ENCODE data around the gene PSMD1.
"Not testable (repeated sequence)": the region's sequence is repeated elsewhere in the genome, so short reads cannot be mapped to it uniquely, and the experiment has no call there.

PSMD1 gene

DNA sequence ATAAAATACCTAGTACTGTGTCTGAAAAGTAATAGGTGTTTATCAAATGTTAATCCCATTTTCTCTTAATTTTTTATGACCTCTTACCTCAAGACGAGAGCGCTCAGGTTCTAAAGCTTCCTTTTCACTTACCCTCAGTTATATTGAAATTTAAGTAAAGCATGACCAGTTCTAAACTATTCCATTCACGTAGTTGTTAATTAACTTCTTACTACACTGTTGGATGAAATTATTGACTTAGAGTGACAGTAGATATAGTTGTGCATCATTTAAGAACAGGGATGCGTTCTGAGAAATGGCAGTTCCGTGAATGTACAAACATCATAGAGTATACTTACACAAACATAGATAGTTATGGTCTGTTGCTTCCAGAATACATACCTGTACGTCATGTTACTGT is 88.2 kb downstream of the PSMD1 start:
- no peak for DNase-seq (ENCODE audit: low read depth in 2 of 2, low spot score in 1 of 2)

DNA sequence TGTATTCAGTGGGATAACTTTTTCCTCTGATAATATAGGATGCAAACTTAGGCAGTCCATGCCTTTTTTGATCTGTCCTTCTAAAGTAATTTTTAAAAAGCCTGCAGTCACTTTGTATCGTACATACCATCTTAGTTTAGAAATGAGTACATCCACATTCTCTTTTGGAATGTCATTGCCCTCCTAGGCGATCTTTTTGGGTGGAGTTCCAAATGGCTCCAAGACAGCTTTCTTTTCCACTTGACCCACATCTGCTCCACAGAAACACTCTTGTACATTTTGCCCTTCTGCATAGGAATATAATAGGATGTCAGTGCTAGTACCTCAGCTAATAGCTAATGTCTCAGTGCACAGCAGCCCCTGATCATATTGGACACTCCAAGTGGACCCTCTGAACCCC is 90.0 kb downstream of the PSMD1 start:
- DNase-seq (ENCODE audit: low read depth in 2 of 2, low spot score in 1 of 2) = no peak

DNA sequence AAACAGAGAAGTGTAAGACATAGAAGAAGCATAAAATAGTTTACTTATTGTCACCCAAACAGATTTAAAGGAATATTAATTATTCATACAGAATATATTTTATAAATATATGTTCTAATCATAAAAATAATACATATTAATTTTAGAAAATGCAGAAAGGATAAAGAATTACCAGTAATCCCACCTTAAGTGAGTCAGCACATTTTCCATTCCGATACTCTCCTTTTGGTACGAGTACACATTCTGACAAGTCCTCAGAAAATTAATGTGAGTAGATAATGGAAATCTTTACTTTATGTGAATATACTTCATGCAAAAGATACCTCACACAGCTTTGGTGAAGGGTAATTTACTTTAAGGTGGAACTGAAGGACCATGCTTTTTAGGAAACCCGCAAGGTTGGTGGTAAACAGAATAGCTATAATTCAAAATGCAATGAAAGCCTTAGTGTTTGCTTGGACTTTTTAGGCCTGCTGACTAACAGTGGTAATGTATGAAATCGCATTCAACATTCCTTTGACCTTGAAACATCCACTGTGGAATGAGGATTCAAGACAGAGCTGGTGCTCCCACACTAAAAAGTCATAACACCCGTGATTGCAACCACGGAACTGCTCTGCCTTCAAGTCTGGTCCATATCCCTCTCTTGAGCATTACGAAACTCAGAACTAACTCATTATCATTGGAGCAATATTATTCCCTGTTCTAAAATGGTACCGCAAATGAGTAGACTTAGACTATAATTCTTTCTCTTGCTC is 96.3 kb downstream of the PSMD1 start:
- DNase-seq (ENCODE audit: low read depth in 2 of 2, low spot score in 1 of 2) = no peak

DNA sequence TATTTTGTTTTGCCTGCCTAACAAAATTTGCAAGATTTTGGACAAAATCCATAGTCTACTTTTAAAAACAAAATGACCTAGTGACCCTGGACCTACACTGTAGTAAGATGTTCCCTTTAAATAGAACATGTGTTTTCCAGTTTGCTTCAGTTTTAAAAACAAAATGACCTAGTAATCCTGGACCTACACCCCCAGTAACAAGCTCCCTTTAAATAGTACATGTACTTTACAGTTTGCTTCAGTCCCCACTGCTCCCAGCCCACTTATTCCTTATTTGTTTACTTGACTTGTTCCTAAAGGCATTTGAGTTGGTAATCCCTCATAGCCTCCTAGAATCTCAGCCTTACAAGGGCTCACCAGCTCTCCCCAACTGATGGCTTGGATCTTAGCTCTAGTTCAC is 102.6 kb downstream of the PSMD1 start:
- no peak for DNase-seq (ENCODE audit: low read depth in 2 of 2, low spot score in 1 of 2)

DNA sequence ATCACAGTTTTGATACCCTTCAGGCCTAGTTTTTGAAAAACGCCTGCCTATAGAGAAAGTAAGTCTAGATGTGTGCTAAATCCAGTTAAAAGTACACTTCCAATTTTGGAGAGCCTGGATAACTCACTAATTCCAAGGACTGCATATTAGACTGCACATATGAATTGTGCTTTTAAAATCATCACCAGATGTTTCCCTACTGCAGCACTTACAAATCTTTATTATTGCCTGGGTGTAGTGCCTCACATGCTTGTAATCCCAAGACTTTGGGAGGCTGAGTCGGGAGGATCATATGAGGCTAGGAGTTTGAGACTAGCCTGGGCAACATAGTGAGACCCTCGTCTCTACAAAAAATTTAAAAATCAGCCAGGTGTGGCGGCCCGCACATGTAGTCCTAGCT is 104.0 kb downstream of the PSMD1 start:
- DNase-seq (ENCODE audit: low read depth in 2 of 2, low spot score in 1 of 2) = no peak

DNA sequence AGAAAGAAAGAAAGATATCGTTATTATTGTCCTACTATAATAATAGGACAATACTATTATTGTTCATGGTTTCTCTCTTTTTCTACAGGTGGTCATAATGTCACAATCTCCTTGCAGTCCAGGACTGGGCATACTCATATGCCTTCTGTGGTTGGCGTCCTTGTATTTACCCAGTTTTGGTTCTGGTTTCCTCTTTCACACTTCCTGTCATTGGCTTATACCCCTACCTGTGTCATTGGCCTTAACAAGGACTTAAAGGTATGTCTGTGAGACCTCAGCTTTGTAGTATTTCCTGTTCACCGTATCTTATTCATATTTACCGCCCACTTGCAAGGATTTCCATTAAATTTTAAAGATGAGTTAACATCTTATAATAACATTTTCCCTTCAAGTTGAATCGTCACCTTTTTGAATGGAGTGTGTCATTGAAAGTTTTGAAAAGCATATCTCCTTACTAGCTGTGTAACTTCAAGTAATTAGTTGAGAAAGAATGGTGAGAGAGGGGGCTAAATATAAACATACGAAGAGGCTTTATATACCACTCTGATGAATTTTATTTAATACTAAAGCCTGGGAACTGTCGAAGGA is 104.7 kb downstream of the PSMD1 start:
- DNase-seq (ENCODE audit: low read depth in 2 of 2, low spot score in 1 of 2) = no peak

DNA sequence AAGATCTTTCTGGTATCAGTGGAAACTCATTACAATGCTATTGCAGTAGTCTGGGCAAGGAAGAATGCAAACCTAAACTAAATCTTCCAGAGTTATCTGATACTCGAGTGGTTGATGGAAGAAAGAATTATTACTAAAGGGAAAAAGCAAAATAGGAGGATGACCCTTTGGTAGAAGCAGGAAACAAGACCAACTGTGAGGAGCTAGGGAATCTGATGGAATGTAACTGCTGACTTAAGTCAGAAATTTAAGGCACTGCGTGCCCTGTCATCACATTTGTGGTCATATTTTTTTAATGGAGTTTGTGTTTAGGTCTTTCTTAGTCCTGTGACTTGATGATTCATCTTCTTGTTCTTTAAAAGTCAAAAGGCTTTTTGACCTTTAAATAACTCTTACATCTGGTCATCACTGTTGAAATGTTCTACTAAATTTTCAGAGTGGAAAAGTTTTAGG is 105.2 kb downstream of the PSMD1 start:
- no peak for DNase-seq (ENCODE audit: low read depth in 2 of 2, low spot score in 1 of 2)

DNA sequence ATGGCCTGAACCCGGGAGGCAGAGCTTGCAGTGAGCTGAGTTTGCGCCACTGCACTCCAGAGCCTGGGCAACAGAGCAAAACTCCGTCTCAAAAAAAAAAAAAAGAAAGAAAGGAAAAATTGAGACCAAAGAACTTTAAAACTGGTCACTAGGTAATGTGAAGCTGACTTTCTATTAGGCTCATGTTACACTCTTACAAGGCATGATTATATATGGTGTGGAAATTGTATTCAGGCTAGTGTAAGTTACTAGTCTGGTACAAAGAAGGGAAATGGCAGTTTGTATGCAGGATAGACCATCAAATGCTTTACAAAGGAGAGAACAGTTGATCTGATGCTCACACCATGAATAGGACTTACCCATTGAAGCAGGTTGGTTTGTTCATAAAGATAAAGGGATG is 106.3 kb downstream of the PSMD1 start:
- no peak for DNase-seq (ENCODE audit: low read depth in 2 of 2, low spot score in 1 of 2)

DNA sequence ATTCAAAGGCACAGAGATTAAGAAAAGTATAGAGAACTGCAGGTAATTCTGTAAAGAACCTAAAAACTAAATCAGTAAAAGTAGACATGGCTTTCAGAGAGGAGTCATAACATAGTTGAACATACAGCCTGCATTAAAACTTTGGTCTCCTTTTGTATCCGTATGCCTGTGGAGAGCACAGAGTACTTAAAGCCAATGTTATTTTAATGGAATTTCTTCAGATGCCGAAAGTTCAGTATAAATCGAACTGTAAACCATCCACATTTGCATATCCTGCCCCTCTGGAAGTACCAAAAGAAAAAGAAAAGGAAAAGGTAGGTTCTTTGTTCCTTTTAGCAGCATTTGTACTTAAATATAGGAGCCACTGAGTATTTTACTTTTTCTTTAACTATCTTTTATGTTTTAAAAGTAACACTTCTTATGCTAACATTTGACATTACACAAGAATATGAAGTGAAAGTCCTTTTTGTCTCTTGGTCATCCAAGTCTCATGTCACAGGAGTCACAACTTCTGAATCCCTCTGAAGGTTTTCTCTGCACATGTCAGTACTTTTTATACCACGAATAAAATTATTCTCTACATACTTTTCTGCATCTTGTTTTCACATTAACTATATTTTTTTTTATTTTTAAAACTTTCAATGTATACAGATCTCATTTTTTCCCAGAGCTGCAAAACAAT is 106.9 kb downstream of the PSMD1 start:
- DNase-seq (ENCODE audit: low read depth in 2 of 2, low spot score in 1 of 2) = no peak

DNA sequence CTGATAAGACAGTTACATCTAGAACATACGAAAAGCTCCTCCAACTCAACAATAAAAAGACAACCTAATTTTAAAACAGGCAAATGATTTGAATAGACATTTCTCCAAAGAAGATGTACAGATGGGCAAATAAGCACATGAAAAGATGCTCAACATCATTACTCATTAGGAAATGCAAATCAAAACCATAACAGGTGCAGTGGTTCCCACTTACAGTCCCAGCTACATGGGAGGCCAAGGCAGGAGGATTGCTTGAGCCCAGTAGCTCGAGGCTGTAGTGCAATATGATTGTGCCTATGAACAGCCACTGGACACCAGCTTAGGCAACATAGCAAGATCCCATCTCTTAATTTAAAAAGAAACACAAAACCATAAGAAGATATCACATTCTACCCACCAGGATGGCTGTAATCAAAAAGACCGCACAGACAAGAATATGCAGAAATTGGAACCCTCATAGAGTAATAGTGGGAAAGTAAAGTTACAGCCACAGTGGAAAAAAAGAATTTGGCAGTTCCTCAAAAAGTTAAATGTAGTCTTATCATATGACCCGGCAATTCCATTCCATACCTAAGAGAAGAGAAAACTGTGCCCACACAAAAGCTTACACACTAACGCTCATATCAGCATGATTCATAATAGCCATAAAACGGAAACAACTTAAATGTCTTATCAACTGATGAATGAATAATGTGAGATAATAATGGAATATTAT is 111.2 kb downstream of the PSMD1 start:
- DNase-seq (ENCODE audit: low read depth in 2 of 2, low spot score in 1 of 2) = no peak

DNA sequence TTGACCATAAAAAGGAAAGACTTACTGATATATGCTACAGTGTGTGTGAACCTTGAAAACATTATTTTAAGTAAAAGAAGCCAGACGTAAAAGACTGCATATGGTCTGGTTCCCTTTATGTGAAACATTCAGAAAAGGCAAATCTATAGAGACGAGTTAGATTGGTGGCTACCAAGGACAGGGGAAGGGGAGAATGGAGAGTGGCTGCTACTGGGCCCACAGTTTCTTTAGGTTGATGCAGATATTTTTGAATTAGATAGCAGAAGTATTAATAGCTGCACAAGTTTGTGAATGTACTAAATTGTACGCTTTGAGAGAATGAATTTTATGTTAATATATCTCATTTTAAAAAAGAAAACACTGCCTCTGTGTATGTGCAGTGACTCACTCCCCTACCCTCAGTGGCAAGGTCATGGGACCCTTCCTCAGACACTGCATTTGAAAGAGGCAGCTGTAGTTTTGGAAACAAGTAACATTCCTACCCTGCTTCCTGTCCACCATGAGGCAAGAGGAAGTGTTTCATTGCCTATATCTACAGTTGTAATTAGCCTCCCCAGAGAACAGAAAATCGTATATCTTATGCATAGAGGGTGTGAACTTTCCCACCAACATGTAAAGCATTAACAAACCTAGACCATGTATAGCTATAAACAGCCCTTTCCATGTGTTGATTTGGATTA is 111.9 kb downstream of the PSMD1 start:
- DNase-seq (ENCODE audit: low read depth in 2 of 2, low spot score in 1 of 2) = no peak

DNA sequence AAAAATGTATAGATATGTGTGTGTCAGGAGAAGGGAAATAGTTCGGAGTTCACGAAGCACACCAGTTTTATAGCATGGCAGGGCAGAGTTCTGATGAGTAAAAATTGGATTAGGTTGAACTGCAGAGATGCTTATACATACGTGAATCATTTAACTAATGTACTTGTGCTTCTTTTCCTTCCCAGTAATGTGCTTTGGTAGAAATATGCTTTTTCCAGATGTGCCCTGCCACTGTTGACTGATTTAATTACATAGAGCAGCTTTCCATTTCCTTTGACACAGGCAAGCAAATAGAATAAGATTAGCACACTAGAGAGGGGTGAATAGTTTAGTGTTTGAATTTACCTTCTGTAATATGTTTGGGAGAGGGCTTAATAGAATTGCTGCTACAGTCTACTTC is 112.8 kb downstream of the PSMD1 start:
- no peak for DNase-seq (ENCODE audit: low read depth in 2 of 2, low spot score in 1 of 2)

DNA sequence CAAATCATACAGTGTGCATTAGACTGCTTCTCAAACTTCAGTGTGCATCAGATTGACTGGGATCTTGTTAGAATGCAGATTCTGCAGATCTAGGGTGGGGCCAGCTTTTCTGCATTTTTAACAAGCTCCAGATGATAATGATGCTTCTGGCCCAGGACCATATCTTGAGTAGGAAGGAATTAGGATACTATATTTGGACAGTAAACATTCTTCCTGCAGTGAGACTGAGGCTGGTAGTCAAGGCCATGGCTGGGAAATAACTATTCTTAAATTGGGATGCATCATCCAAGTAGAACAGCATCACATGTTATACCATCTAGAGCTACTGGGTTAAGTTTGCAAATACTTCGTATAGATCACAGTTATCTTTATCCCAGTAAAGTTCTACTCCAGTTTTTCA is 113.4 kb downstream of the PSMD1 start:
- no peak for DNase-seq (ENCODE audit: low read depth in 2 of 2, low spot score in 1 of 2)

DNA sequence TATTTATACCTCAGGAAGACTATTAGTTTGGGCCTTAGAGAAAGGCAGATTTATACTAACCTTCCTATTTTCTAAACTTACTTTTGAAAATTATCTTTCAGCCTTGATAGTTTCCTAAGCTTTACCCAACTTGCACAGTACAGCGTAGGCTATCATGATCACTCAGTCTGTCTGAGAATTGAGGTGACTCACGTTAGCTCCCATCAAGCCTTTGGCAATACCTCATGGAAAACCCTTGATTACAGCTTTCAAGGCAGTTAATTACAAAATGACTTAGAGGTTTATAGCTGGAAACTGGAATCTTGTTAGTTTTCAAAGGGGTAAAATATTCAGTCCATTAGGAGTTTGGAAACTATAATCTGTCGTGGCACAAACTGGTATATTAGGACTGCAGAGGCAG is 115.4 kb downstream of the PSMD1 start:
- DNase-seq (ENCODE audit: low read depth in 2 of 2, low spot score in 1 of 2) = no peak

DNA sequence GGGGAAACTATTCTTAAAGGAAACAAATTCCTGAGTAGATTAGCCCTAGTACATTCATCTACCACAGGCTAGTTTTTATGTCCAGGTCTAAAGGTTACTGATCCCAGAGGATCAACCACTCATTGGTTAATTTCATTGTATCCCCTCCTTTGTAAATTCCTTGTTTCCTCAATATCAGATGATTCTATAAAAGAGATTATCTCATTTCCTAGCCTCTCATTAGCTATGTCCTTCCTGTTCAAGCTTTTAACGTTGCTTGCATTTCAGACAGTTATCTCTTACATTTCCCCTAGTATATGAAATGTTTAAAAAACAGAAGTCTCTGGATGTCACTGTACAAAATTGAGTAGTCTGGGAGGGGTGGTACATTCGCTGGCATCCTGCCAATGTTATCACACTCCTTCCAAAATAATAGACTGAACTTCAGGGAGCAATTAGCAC is 117.6 kb downstream of the PSMD1 start:
- DNase-seq (ENCODE audit: low read depth in 2 of 2, low spot score in 1 of 2) = no peak

DNA sequence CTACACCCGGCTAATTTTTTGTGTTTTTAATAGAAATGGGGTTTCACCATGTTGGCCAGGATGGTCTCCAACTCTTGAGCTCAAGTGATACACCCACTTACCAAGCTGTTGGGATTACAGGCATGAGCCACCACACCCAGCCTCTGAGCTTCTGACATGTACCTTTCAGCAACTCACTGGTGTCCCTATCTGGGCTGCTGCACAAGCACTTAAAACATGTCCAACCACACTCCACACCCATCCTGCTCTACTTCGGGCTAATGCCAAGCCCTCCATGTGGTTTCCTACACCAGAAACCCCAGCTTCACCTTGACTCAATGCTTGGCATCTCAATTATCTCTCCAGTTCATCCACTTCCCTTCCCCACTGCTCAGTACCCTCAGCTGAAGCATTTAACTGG is 119.4 kb downstream of the PSMD1 start:
- no peak for DNase-seq (ENCODE audit: low read depth in 2 of 2, low spot score in 1 of 2)

DNA sequence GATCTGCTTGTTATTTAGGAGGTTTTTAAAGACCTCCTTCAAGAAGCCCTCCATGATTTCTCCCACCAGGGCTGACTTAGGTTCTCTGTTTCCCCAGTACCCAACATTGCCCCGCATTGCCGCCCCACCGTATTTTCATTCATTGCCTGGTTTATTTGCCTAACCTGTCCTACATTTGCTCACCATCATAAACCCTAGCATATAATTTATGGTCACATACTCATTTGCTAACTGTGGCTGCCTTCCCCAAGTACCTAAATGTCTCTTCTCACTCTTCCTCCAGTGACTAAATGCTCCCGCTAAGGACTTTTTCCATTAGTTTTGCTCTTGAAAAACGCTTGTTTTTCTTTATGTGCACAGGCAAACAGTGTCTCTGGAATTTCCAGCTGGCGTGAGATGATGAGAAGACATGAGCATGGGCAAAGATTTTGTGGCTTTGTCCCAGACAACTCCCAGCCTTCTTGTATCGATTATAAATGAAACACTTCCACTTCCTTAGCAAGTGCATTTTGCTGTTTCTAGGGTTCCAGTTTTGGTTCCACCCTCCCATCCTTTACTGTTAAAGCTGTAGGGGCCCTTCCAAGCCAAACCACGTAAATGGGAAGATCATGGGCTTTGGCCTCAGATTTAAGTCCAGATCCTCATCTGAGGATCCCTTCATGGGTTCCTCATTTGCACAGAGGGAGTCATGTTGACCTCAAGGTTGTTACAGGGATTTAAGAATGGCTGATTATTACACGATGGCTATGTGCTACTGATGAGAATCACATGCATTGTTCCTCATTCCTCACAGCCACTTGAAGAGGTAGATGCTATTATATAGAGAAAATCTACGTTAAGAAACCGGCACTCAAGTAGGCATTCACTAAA is 120.7 kb downstream of the PSMD1 start:
- DNase-seq (ENCODE audit: low read depth in 2 of 2, low spot score in 1 of 2) = no peak

DNA sequence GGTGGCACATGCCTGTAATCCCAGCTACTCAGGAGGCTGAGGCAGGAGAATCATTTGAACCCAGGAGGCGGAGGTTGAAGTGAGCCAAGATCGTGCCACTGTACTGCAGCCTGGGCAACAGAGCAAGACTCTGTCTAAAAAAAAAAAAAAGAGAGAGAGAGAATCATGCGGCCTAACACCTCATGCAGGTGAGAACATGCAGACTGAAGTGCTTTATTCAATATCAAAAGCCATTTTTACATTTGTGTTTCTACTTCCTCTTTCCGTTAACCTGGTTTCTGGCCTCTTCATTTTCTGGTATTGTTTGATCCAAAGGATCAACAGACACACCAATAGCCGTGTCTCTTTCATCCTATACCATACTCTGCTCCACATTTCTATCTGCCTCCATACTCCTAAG is 122.1 kb downstream of the PSMD1 start:
- not testable (repeated sequence) for DNase-seq (ENCODE audit: low read depth in 2 of 2, low spot score in 1 of 2)

DNA sequence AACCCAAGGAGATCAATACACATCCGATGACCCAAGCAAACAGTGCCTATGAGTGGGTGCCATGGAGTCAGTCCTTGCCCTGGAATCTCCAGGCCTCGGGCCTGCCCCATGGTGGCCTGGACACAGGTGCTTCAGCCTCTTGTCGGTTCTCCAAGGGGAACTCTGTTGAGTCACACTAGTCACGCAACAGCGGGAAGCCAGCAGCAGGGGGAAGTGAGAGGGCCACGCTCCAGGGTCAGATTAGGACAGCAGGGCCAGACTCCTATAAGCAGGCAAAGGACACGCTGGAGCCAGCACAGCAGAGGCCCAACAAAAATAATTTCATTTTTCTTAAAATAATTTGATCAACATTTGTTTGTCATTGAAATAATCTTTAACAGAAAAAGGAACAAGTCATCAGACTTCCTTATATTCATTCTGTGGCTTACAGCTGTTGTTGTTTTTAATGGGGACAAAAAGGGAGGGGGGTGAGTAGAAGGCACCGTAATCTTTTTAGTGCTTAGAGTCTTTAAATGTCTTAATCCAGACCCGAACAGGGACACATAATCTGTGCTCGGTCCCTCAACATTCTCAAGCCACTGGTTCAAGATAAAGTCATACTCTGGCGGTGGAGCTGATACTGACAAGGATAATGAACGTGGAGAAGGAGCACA is 125.3 kb downstream of the PSMD1 start:
- no peak for DNase-seq (ENCODE audit: low read depth in 2 of 2, low spot score in 1 of 2)

DNA sequence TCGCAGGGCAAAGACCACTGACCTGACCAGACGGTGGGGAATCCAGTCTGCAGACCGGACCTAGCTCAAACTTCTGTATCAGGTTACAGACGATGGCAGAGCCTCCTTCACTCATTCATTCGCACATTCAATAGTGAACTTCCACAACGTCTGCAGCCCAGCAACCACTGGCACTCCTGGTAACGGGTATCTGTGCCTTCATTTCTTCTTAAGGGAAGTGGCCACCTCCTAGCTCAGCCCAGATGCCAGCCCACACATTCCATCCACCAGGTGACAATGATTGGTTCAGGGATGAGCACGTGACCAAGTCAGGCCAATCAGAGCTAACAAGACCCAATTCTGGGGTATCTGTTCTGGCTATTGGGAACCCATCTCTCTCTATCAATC is 125.8 kb downstream of the PSMD1 start:
- DNase-seq (ENCODE audit: low read depth in 2 of 2, low spot score in 1 of 2) = no peak

All from stimulated activated CD8-positive, alpha-beta memory T cell treated with anti-CD3 and anti-CD28 coated beads, Interleukin-4, amount 100 ng/mL, for 1 hour (primary cell).